ENCODE data around the gene BTBD19. TPM values are rescaled to one million over a fixed set of nuclear protein-coding genes. Genes with fewer than 3 reads are reported as not detected.
A peak's percentile ranks its signal among the peaks of the same experiment; 100 is the strongest.

Gene BTBD19
- polyA plus RNA-seq, 1 of the 3 experiments (the other 2 are of a cell fraction) = 36.9 TPM

DNA sequence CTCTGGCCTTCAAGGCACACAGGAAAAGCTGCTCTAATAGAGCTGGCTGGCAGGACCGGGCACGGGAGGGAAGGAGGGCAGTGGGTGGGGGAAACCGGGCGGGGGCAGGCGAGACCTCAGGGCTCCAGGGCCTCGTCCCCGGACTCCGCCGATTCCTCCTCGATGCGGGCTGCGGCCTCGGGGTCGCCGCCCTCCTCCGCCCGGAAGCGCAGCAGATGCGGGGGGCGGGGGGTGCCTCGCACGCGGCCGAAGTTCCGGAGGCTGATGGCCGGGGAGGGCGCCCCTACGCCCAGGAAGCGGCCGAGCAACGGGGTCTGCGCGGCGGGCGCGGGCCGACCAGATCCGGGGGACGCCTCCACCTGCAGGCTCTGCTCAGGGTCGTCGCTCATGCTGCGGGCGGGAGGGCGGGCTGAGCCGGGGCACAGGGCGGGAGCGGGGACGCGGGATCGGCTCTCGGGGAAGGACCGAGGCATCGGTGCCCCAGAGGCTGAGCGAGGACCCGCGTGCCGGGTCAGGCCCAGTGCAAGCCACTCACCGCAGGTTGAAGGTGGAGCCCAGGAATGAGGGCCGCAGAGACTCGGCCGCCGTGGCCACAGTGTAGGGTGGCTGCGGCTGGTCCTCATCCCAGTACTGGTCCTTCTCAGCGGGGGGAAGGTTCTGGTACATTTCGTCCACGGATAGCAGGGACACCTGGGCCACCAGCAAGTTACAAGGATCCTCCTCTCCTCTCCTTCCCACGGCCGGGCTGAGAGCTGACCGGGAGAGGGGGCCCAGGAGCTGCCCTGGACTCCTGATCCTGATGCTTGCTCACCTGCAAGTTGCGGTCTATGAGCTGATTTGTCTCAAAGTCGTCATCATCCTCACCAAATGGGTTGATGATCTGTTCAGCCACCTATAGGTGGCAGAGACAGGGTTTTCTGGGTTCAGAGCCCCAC is 24.0 kb upstream of the BTBD19 start:
- no peak overlapping the region for H3K9ac ChIP-seq
- peaks cover 6% of the 10 kb centered on the region; the same call in 1 of the 2 replicates for H4K20me1 ChIP-seq (ENCODE audit: insufficient read depth)
- H3F3A ChIP-seq (replicated peaks; ENCODE audit: insufficient read depth) = peaks cover 33% of the 10 kb centered on the region
- POLR2A ChIA-PET = interaction anchor here (1.3 to 2.3 kb wide), 2 partner anchors 9 to 24 kb away, joined by 7 to 10 read pairs; partner anchors contain the start of genes BTBD19 and RPS8
- H3K36me3 ChIP-seq (replicated peaks in 1 of 2; ENCODE audit: control insufficient read depth in 1 of 2, insufficient read depth in 2 of 2, low read length in 1 of 2) = peaks cover 0 to 24% of the 10 kb centered on the region in 2 experiments
- H3K79me2 ChIP-seq (ENCODE audit: insufficient read depth) = peaks cover 3% of the 10 kb centered on the region; the same call in 1 of the 2 replicates
- H3K27ac ChIP-seq (ENCODE audit: low read depth in 2 of 2, low read length in 1 of 2) = no peak overlapping the region
- H3K27me3 ChIP-seq (ENCODE audit: insufficient read depth) = no peaks in the 10 kb centered on the region
- no peak overlapping the region for H3K4me2 ChIP-seq
- no peaks in the 10 kb centered on the region for H3K9me2 ChIP-seq
- DNase-seq = peak; percentile 80
- no peak overlapping the region for H2AFZ ChIP-seq (ENCODE audit: low read depth)
- no peaks in the 10 kb centered on the region for H3K9me3 ChIP-seq
- H3K4me3 ChIP-seq (ENCODE audit: low read depth in 2 of 2, low read length in 1 of 2) = no peak overlapping the region
- H3K4me1 ChIP-seq (ENCODE audit: control insufficient read depth in 1 of 2, insufficient read depth in 2 of 2, low read depth in 1 of 2, low read length in 1 of 2) = peaks cover 0 to 5% of the 10 kb centered on the region in 2 experiments; a peak in 1 of 4 replicates
- CTCF ChIA-PET = interaction anchor here (0.7 to 1.6 kb wide), 6 partner anchors 9 to 69 kb away, joined by 3 to 5 read pairs (median 4); partner anchors contain the start of genes PLK3 and RPS8
- TF ChIP-seq MEF2A (IDR thresholded peaks at IDR 0.05; ENCODE audit: borderline replicate concordance, low read depth) (no peak), SIN3A (IDR thresholded peaks at IDR 0.05; ENCODE audit: borderline replicate concordance, low read depth, low read length) (no peak), EZH2phosphoT487 (IDR thresholded peaks at IDR 0.05; ENCODE audit: borderline replicate concordance, low read depth) (no peak), CHD2 (IDR thresholded peaks at IDR 0.05; ENCODE audit: low read length, partially characterized antibody) (no peak), SMC3 (IDR thresholded peaks at IDR 0.05; ENCODE audit: low read depth, low read length) (no peak), NRF1 (IDR thresholded peaks at IDR 0.05; ENCODE audit: low read depth, low read length) (no peak), RXRA (IDR thresholded peaks at IDR 0.05; ENCODE audit: borderline replicate concordance, low read depth) (no peak), GABPA (IDR thresholded peaks at IDR 0.05; ENCODE audit: low read depth) (no peak)
- 58% methylated on average over 26 of the region's 71 CpGs for WGBS (ENCODE audit: low lambda C conversion rate)

GRCh38 chr1:44785029-44785380 is 23.3 kb upstream of the BTBD19 start:
- no peak overlapping the region for H3K4me2 ChIP-seq
- H2AFZ ChIP-seq (ENCODE audit: low read depth) = no peak overlapping the region
- no peak for DNase-seq

More at GRCh38 chr1:44785029-44785380, 23.3 kb upstream of the BTBD19 start:
- Histone ChIP-seq H3K27me3 (ENCODE audit: insufficient read depth) (no peaks in the 10 kb centered on the region), H3F3A (replicated peaks; ENCODE audit: insufficient read depth) (peaks cover 28% of the 10 kb centered on the region), H3K27ac (ENCODE audit: low read depth in 2 of 2, low read length in 1 of 2) (no peak overlapping the region), H3K9ac (no peak overlapping the region), H3K36me3 (replicated peaks in 1 of 2; ENCODE audit: control insufficient read depth in 1 of 2, insufficient read depth in 2 of 2, low read length in 1 of 2) (peaks cover 0 to 18% of the 10 kb centered on the region in 2 experiments), H3K9me3 (no peaks in the 10 kb centered on the region), H3K9me2 (no peaks in the 10 kb centered on the region), H3K4me3 (ENCODE audit: low read depth in 2 of 2, low read length in 1 of 2) (no peak overlapping the region), H3K4me1 (ENCODE audit: control insufficient read depth in 1 of 2, insufficient read depth in 2 of 2, low read depth in 1 of 2, low read length in 1 of 2) (peaks cover 0 to 5% of the 10 kb centered on the region in 2 experiments; a peak in 1 of 4 replicates), H4K20me1 (ENCODE audit: insufficient read depth) (no peaks in the 10 kb centered on the region), H3K79me2 (ENCODE audit: insufficient read depth) (no peaks in the 10 kb centered on the region)
- POLR2A ChIA-PET = interaction anchor here (2.3 kb wide), 1 partner anchor 9 kb away, joined by 10 read pairs; the partner anchor contains the start of gene RPS8
- CTCF ChIA-PET = interaction anchor here (0.7 to 1.6 kb wide), 3 partner anchors 9 to 56 kb away, joined by 5 read pairs; partner anchors contain the start of gene RPS8
- no peak for TF ChIP-seq RAD21 (IDR thresholded peaks at IDR 0.05; ENCODE audit: low read length)
- no peak for TF ChIP-seq CTCF (IDR thresholded peaks at IDR 0.05)
- TF ChIP-seq TAF1 (IDR thresholded peaks at IDR 0.05; ENCODE audit: borderline replicate concordance, low read depth, low read length) = no peak
- TF ChIP-seq RCOR1 (IDR thresholded peaks at IDR 0.05; ENCODE audit: low read length) = no peak
- TF ChIP-seq NRF1 (IDR thresholded peaks at IDR 0.05; ENCODE audit: low read depth, low read length) = no peak
- 91% methylated on average over 6 of the region's 6 CpGs for WGBS (ENCODE audit: low lambda C conversion rate)

Measured in SK-N-SH (cell line).